Measurements from ENCODE around the gene ANKRD13A. TPM values are rescaled to one million over a fixed set of nuclear protein-coding genes. Genes with fewer than 3 reads are reported as not detected.

ANKRD13A gene
- total and polyA plus RNA-seq, 2 of the 8 experiments (the other 6 are each of a cell fraction or from before 2014, with no cell fraction given) = 16.8 to 21.4 TPM

DNA sequence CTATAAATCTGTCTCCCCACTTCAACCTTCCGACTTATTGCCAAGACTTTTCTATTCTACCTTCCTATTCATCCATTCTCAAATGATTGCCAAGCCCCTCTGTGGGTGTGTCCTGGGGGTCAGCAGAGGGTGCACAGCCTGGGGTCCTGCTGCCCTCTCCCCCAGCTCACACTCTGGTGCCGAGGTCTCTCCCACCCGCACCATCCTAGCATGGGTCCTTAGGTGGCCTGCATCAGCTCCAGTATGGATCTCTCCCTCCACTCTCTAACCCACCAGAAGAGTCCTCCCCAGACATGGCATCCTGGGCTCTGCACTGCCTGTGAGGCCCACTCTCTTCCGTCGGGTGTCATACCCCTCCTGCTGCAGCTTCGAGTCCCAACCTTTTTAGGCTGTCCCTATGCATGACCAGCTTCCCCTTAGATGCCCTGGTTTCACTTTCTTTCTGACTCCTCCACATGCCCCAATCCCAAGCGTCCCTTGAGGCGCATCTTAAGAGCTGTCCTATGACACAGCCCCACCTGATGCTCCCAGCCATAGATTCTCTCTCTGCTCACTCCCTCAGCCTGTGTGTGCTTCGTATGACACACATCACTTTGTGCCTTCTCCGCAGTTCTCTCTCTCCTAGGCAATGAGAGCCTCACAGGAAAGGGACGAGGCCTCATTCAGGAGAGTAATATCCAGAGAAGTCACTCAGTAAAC is 46.9 kb upstream of the ANKRD13A start:
- H3K79me1 ChIP-seq (ENCODE audit: low read depth, low read length) = no peaks in the 10 kb centered on the region
- no peak overlapping the region for H3K14ac ChIP-seq (ENCODE audit: insufficient read length)
- H3K4ac ChIP-seq (replicated peaks; ENCODE audit: insufficient read length, low read depth, low read length) = no peak overlapping the region
- H3K4me3 ChIP-seq (ENCODE audit: extremely low read depth in 1 of 4, insufficient read depth in 2 of 4, low read depth in 3 of 4, low read length in 4 of 4) = no peak overlapping the region
- H4K91ac ChIP-seq (replicated peaks; ENCODE audit: insufficient read length, low read length) = no peak overlapping the region
- no peak overlapping the region for H2BK12ac ChIP-seq (ENCODE audit: low read depth, low read length)
- no peaks in the 10 kb centered on the region for H3K9me3 ChIP-seq (ENCODE audit: insufficient read depth in 2 of 2, low read depth in 1 of 2, low read length in 1 of 2)
- H4K5ac ChIP-seq (ENCODE audit: insufficient read length, low read depth, low read length) = no peak overlapping the region
- WGBS, 2 experiments (ENCODE audit: extremely low coverage in 1 of 2, insufficient coverage in 1 of 2, insufficient read length in 1 of 2, insufficient replicate concordance in 2 of 2, low coverage in 1 of 2, low lambda C conversion rate in 2 of 2, missing lambda C conversion rate in 1 of 2) = 95% methylated on average over 11 of the region's 11 CpGs; no CpG with 5 or more reads in 1 of the 2 experiments
- H3K18ac ChIP-seq (ENCODE audit: extremely low read depth, low read length) = no peak overlapping the region
- no peak for FAIRE-seq
- no peak overlapping the region for H3K9ac ChIP-seq (replicated peaks in 1 of 4; ENCODE audit: extremely low read depth in 1 of 4, low read depth in 3 of 4, low read length in 3 of 4)
- no peak overlapping the region for H4K8ac ChIP-seq (ENCODE audit: extremely low read depth, insufficient read depth, low read length)
- DNase-seq (ENCODE audit: low read depth in 1 of 2, low spot score in 2 of 2) = no peak
- no peak overlapping the region for H3K27ac ChIP-seq (ENCODE audit: low read depth, low read length)
- CTCF ChIA-PET (ENCODE audit: partially characterized antibody) = interaction anchor here (0.9 to 1.9 kb wide), 5 partner anchors 10 to 479 kb away, joined by 3 to 7 read pairs (median 3); no protein-coding TSS in a partner anchor
- no peak overlapping the region for H2BK20ac ChIP-seq (ENCODE audit: low read length)
- H3K4me1 ChIP-seq (replicated peaks in 1 of 4; ENCODE audit: control insufficient read depth in 3 of 4, insufficient read depth in 4 of 4, low read length in 3 of 4) = peaks cover 0 to 6% (median 0%) of the 10 kb centered on the region in 4 experiments; a peak in 2 of 7 replicates
- H3K79me2 ChIP-seq (ENCODE audit: control insufficient read depth in 1 of 2, insufficient read depth in 2 of 2, low read length in 2 of 2) = no peaks in the 10 kb centered on the region
- no peak overlapping the region for H2BK5ac ChIP-seq (ENCODE audit: low read depth, low read length)
- H3K27me3 ChIP-seq (replicated peaks in 1 of 4; ENCODE audit: control insufficient read depth in 3 of 4, extremely low read depth in 1 of 4, insufficient read depth in 3 of 4, low read length in 3 of 4) = no peaks in the 10 kb centered on the region
- H3K4me2 ChIP-seq (ENCODE audit: insufficient read depth in 1 of 2, low read depth in 2 of 2, low read length in 2 of 2) = no peak overlapping the region
- H4K20me1 ChIP-seq (replicated peaks in 1 of 2; ENCODE audit: control insufficient read depth in 1 of 2, insufficient read depth in 2 of 2, low read length in 2 of 2) = no peaks in the 10 kb centered on the region
- H3K56ac ChIP-seq (replicated peaks; ENCODE audit: insufficient read length, low read depth, low read length) = no peak overlapping the region
- no peak overlapping the region for H2BK15ac ChIP-seq (ENCODE audit: low read length)
- H2AFZ ChIP-seq (ENCODE audit: low read length) = no peak overlapping the region
- no peak overlapping the region for H3K23ac ChIP-seq (ENCODE audit: insufficient read length)
- H2AK5ac ChIP-seq (ENCODE audit: low read depth, low read length) = no peak overlapping the region
- H3K36me3 ChIP-seq (ENCODE audit: control insufficient read depth in 2 of 4, insufficient read depth in 4 of 4, low read length in 3 of 4) = peaks cover 3 to 19% (median 10%) of the 10 kb centered on the region in 4 experiments; a peak in 6 of 8 replicates
- H2BK120ac ChIP-seq (replicated peaks; ENCODE audit: low read depth, low read length) = no peak overlapping the region
- no peaks in the 10 kb centered on the region for H3K23me2 ChIP-seq (ENCODE audit: low read depth, low read length)
- POLR2A ChIA-PET (ENCODE audit: partially characterized antibody) = interaction anchor here (0.6 kb wide), 1 partner anchor 460 kb away, joined by 3 read pairs; no protein-coding TSS in a partner anchor
- TF ChIP-seq MAFK (IDR thresholded peaks at IDR 0.05; ENCODE audit: low read depth, low read length) (no peak), JUN (IDR thresholded peaks at IDR 0.05; ENCODE audit: low read depth, low read length) (no peak), KDM5A (IDR thresholded peaks at IDR 0.05; ENCODE audit: low read length) (no peak), HDAC6 (IDR thresholded peaks at IDR 0.05; ENCODE audit: low read depth, low read length) (no peak), FOSL1 (IDR thresholded peaks at IDR 0.05; ENCODE audit: insufficient read depth, low read depth, low read length) (no peak), RNF2 (IDR thresholded peaks at IDR 0.05; ENCODE audit: borderline replicate concordance, low read depth, low read length, missing control alignments, poor library complexity, severe bottlenecking) (no peak), PHF8 (conservative IDR thresholded peaks at IDR 0.05; ENCODE audit: low read depth, low read length) (no peak), ATF3 (IDR thresholded peaks at IDR 0.05; ENCODE audit: insufficient read depth, low read depth, low read length) (no peak), RAD21 (IDR thresholded peaks at IDR 0.05 in 1 of 2, conservative IDR thresholded peaks at IDR 0.05 in 1 of 2; ENCODE audit: low read depth in 2 of 2, low read length in 2 of 2) (no peak), SP2 (IDR thresholded peaks at IDR 0.05; ENCODE audit: low read length) (no peak), KDM4A (IDR thresholded peaks at IDR 0.05; ENCODE audit: low read depth, low read length, severe bottlenecking) (no peak)

Measured in H1 (cell line).